ENCODE results near the gene SEC61B. TPM values are rescaled to one million over a fixed set of nuclear protein-coding genes. Genes with fewer than 3 reads are reported as not detected.

SEC61B gene
- total RNA-seq, 2 donors from 2014 or later = 153 to 187 TPM

DNA sequence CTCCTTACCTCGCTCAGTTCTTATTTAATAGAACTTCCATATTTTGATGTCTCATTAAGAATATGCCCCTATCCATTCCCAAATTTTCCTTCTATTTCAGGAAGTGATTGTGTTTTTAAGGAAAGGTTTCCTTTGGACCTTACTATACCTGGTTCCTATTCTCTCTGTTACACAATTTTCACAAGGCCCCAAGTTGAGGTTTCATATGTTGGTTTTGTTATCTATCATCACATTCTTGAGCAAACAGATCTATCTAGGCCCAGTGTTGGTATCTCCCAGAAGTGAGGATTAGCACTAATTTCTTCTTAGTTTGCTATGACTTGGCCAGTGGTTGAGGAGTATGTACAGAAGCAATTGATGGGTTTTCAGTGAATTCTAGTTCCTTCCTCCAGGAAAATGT is 41.9 kb upstream of the SEC61B start:
- TF ChIP-seq, protein P1, sequence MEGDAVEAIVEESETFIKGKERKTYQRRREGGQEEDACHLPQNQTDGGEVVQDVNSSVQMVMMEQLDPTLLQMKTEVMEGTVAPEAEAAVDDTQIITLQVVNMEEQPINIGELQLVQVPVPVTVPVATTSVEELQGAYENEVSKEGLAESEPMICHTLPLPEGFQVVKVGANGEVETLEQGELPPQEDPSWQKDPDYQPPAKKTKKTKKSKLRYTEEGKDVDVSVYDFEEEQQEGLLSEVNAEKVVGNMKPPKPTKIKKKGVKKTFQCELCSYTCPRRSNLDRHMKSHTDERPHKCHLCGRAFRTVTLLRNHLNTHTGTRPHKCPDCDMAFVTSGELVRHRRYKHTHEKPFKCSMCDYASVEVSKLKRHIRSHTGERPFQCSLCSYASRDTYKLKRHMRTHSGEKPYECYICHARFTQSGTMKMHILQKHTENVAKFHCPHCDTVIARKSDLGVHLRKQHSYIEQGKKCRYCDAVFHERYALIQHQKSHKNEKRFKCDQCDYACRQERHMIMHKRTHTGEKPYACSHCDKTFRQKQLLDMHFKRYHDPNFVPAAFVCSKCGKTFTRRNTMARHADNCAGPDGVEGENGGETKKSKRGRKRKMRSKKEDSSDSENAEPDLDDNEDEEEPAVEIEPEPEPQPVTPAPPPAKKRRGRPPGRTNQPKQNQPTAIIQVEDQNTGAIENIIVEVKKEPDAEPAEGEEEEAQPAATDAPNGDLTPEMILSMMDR (conservative IDR thresholded peaks at IDR 0.05) = no peak
- Mint-ChIP-seq H3K9me3 (no peaks in the 10 kb centered on the region), H3K4me3 (no peak overlapping the region), H3K27me3 (ENCODE audit: insufficient read depth) (peaks cover 22% of the 10 kb centered on the region), H3K4me1 (peaks cover 27% of the 10 kb centered on the region), H3K36me3 (ENCODE audit: low read depth) (no peaks in the 10 kb centered on the region), H3K27ac (no peak overlapping the region)
- no peak overlapping the region for H3K9ac ChIP-seq (ENCODE audit: extremely low read depth, low read length, poor library complexity, severe bottlenecking)
- H3K9me3 ChIP-seq (ENCODE audit: control insufficient read depth, low read length) = no peaks in the 10 kb centered on the region
- peaks cover 24% of the 10 kb centered on the region for H3K27me3 ChIP-seq (ENCODE audit: control insufficient read depth, insufficient read depth, low read length, poor library complexity, severe bottlenecking)
- no peaks in the 10 kb centered on the region for H3K36me3 ChIP-seq (ENCODE audit: control insufficient read depth, insufficient read depth, low read length)
- WGBS, 2 experiments (ENCODE audit: insufficient coverage in 1 of 2, insufficient read length in 1 of 2) = 93% methylated on average over 1 of the region's 1 CpG; no CpG with 5 or more reads in 1 of the 2 experiments
- H3K4me1 ChIP-seq (ENCODE audit: control insufficient read depth, insufficient read depth, low read length) = peaks cover 20% of the 10 kb centered on the region
- H3K27ac ChIP-seq (ENCODE audit: low read depth, low read length) = no peak overlapping the region
- H3K4me3 ChIP-seq (ENCODE audit: low read length) = no peak overlapping the region
- DNase-seq = no peak

DNA sequence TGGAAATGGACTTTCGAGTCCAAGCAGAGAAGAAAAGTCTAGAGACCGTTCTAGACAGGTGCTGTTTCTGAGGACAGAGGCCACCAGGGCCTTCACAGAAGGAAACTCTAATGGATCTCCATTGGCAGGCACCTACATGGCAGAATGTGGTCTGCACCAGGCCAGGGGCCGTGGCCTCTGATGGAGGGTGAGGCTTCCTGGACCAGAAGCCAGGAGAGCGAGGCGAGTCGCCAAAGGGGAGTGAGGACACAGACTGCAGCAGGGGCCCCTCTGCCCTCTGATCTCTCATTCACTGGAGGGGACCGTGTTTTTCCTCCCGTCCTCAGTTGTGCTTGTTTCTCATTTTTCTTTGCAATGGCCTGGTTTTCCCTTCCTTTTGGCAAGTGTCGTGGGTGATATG is 41.4 kb upstream of the SEC61B start:
- Mint-ChIP-seq H3K36me3 (ENCODE audit: low read depth) (no peaks in the 10 kb centered on the region), H3K9me3 (no peaks in the 10 kb centered on the region), H3K27ac (no peak overlapping the region), H3K4me1 (peaks cover 27% of the 10 kb centered on the region), H3K4me3 (no peak overlapping the region), H3K27me3 (ENCODE audit: insufficient read depth) (peaks cover 22% of the 10 kb centered on the region)
- Histone ChIP-seq H3K27me3 (ENCODE audit: control insufficient read depth, insufficient read depth, low read length, poor library complexity, severe bottlenecking) (peaks cover 24% of the 10 kb centered on the region), H3K36me3 (ENCODE audit: control insufficient read depth, insufficient read depth, low read length) (no peaks in the 10 kb centered on the region), H3K9ac (ENCODE audit: extremely low read depth, low read length, poor library complexity, severe bottlenecking) (no peak overlapping the region), H3K4me1 (ENCODE audit: control insufficient read depth, insufficient read depth, low read length) (peaks cover 20% of the 10 kb centered on the region), H3K27ac (ENCODE audit: low read depth, low read length) (no peak overlapping the region), H3K9me3 (ENCODE audit: control insufficient read depth, low read length) (no peaks in the 10 kb centered on the region), H3K4me3 (ENCODE audit: low read length) (no peak overlapping the region)
- TF ChIP-seq, protein P1 (conservative IDR thresholded peaks at IDR 0.05) = no peak
- WGBS, 2 experiments (ENCODE audit: insufficient coverage in 1 of 2, insufficient read length in 1 of 2) = 85 to 91% methylated on average over 7 to 8 of the region's 9 CpGs
- no peak for DNase-seq

DNA sequence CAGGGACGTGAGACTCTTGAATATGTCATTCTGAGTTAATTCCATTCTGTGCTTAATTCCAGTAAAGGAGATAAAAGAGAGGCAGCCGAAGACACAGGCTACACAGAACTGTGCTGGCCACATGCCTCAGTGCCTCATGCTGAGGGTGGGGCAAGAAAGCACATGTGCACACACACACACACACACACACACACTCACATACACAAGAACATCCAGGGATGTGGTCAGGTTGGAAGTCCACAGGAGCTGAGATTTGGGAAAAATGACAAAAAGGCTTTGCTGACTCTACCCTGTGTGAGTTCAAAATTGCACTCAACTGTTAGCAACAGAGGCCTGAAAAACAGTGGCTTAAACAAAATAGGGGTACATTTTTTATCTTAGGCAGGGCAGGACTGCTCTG is 40.9 kb upstream of the SEC61B start:
- H3K4me3 Mint-ChIP-seq = no peak overlapping the region
- H3K36me3 Mint-ChIP-seq (ENCODE audit: low read depth) = no peaks in the 10 kb centered on the region
- peaks cover 27% of the 10 kb centered on the region for H3K4me1 Mint-ChIP-seq
- no peak overlapping the region for H3K4me3 ChIP-seq (ENCODE audit: low read length)
- H3K27me3 ChIP-seq (ENCODE audit: control insufficient read depth, insufficient read depth, low read length, poor library complexity, severe bottlenecking) = peaks cover 24% of the 10 kb centered on the region
- no peaks in the 10 kb centered on the region for H3K9me3 Mint-ChIP-seq
- WGBS, 2 experiments (ENCODE audit: insufficient coverage in 1 of 2, insufficient read length in 1 of 2) = 83 to 89% methylated on average over 1 to 2 of the region's 2 CpGs
- no peaks in the 10 kb centered on the region for H3K9me3 ChIP-seq (ENCODE audit: control insufficient read depth, low read length)
- H3K4me1 ChIP-seq (ENCODE audit: control insufficient read depth, insufficient read depth, low read length) = peaks cover 20% of the 10 kb centered on the region
- H3K27ac Mint-ChIP-seq = no peak overlapping the region
- no peak overlapping the region for H3K27ac ChIP-seq (ENCODE audit: low read depth, low read length)
- H3K36me3 ChIP-seq (ENCODE audit: control insufficient read depth, insufficient read depth, low read length) = no peaks in the 10 kb centered on the region
- peaks cover 22% of the 10 kb centered on the region for H3K27me3 Mint-ChIP-seq (ENCODE audit: insufficient read depth)
- no peak overlapping the region for H3K9ac ChIP-seq (ENCODE audit: extremely low read depth, low read length, poor library complexity, severe bottlenecking)
- DNase-seq = no peak
- TF ChIP-seq, protein P1 (conservative IDR thresholded peaks at IDR 0.05) = no peak

All from endodermal cell (in vitro differentiated cells).